HFFc6 (cell line): ENCODE measurements around the gene AGBL5. TPM values are rescaled to one million over a fixed set of nuclear protein-coding genes. Genes with fewer than 3 reads are reported as not detected.

Source experiments
- DNase-seq: peaks from one replicate; pipeline ENCODE4 v3.0.0-alpha.2; 2018
- H3K27ac Mint-ChIP-seq: 2 replicates; pipeline ENCODE4 v1.8.0; 2020; ENCODE audit warnings: mild to moderate bottlenecking, mixed read lengths
- H3K27me3 Mint-ChIP-seq: 2 replicates; pipeline ENCODE4 v1.8.0; 2021; ENCODE audit warnings: mild to moderate bottlenecking, moderate library complexity, mixed read lengths; ENCODE audit not compliant: insufficient read depth
- H3K36me3 Mint-ChIP-seq: 2 replicates; pipeline ENCODE4 v1.8.0; 2021; ENCODE audit warnings: low read depth, mixed read lengths
- H3K4me1 Mint-ChIP-seq: 2 replicates; pipeline ENCODE4 v1.8.0; 2020; ENCODE audit warnings: low read depth, mixed read lengths
- H3K4me3 Mint-ChIP-seq: 2 replicates; pipeline ENCODE4 v1.8.0; 2020; ENCODE audit warnings: mild to moderate bottlenecking, moderate library complexity, mixed read lengths
- H3K9me3 Mint-ChIP-seq: 2 replicates; pipeline ENCODE4 v1.8.0; 2020; ENCODE audit warnings: mild to moderate bottlenecking, mixed read lengths
- CTCF ChIP-seq: fragments of 200-600 bp; sonication (generic); IDR thresholded peaks from 2 replicates; pipeline ENCODE4 v1.5.0; 2021; ENCODE audit warnings: antibody characterized with exemption, mild to moderate bottlenecking
- total RNA-seq, 6 experiments: library from RNA; stranded (reverse); fragmentation: NEBNext Ultra II Directional; extraction: Animal tissue kit (Norgen Biotek cat#: 25700); gene quantifications; 2 replicates in 1 of 6; 3 replicates in 5 of 6; pipeline ENCODE4 v1.2.3, GENCODE V29; 2021

Gene AGBL5
- total RNA-seq, 6 experiments from 2014 or later = 23.5 to 31.4 (median 28.6) TPM

DNA sequence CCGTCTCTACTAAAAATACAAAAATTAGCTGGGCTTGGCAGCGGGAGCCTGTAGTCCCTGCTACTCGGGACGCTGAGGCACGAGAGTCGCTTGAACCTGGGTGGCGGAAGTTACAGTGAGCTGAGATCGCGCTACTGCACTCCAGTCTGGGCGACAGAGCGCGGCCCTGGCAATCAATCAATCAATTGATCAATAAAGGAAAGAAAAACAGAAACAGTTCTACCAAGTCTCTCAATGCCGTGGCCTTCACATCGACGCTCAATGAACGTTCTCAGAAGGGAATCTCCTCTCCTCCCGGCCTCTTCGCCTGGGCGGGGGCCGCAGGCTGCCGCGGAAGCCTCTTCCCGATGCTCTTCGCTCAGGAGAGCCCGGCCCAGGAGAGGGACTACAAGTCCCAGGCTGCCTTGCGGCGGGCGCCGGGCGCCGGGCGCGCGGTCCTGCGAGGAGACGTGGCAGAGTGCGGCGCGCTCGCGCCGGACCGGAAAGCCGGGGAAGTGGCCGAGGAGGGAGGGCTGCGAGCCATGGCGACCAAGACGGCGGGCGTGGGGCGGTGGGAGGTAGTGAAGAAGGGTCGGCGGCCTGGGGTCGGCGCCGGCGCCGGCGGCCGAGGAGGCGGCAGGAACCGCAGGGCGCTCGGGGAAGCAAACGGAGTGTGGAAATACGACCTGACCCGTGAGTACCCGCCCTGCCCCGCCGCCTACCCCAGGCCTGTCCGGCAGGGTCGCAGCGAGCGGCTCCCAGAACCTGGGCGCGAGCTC, 18.8 kb upstream of the AGBL5 start, which contains the start of gene TMEM214:
TSS of gene TMEM214 (plus strand) at position 471 of the 758 bp plus-strand sequence. CDS start at position 522, 51 bp downstream.
- peaks cover 66% of the 10 kb centered on the region for H3K36me3 Mint-ChIP-seq
- peak within 1 kb of the TSS; percentile 89 for H3K27ac Mint-ChIP-seq
- H3K27me3 Mint-ChIP-seq = peaks cover 9% of the 10 kb centered on the region
- no peak; the same call in 1 of the 2 replicates for TF ChIP-seq CTCF
- peaks cover 50% of the 10 kb centered on the region for H3K4me1 Mint-ChIP-seq
- H3K4me3 Mint-ChIP-seq = peak within 1 kb of the TSS; percentile 94
- no peaks in the 10 kb centered on the region for H3K9me3 Mint-ChIP-seq
- DNase-seq = peak; percentile 82

- H3K4me3 Mint-ChIP-seq = peak overlapping the region; percentile 94
- H3K9me3 Mint-ChIP-seq = no peaks in the 10 kb centered on the region
- TF ChIP-seq CTCF = no peak
- peaks cover 50% of the 10 kb centered on the region for H3K4me1 Mint-ChIP-seq
- H3K36me3 Mint-ChIP-seq = peaks cover 66% of the 10 kb centered on the region
- DNase-seq = no peak
- peak overlapping the region; percentile 89 for H3K27ac Mint-ChIP-seq
- peaks cover 9% of the 10 kb centered on the region for H3K27me3 Mint-ChIP-seq
These were observed 18.1 kb upstream of the AGBL5 start for GRCh38 chr2:27033253-27033852.

- Mint-ChIP-seq H3K27ac (no peak overlapping the region), H3K36me3 (peaks cover 53% of the 10 kb centered on the region), H3K9me3 (no peaks in the 10 kb centered on the region), H3K4me1 (peaks cover 41% of the 10 kb centered on the region), H3K27me3 (peaks cover 2% of the 10 kb centered on the region), H3K4me3 (no peak overlapping the region)
- DNase-seq = no peak
- no peak for TF ChIP-seq CTCF
These were observed 13.5 kb upstream of the AGBL5 start for GRCh38 chr2:27038012-27038411.

- H3K9me3 Mint-ChIP-seq = no peaks in the 10 kb centered on the region
- no peak overlapping the region for H3K4me3 Mint-ChIP-seq
- H3K36me3 Mint-ChIP-seq = peaks cover 46% of the 10 kb centered on the region
- DNase-seq = no peak
- TF ChIP-seq CTCF = no peak
- H3K4me1 Mint-ChIP-seq = peaks cover 40% of the 10 kb centered on the region
- H3K27ac Mint-ChIP-seq = no peak overlapping the region
- peaks cover 2% of the 10 kb centered on the region for H3K27me3 Mint-ChIP-seq
These were observed 12.7 kb upstream of the AGBL5 start for GRCh38 chr2:27038631-27039339.

DNA sequence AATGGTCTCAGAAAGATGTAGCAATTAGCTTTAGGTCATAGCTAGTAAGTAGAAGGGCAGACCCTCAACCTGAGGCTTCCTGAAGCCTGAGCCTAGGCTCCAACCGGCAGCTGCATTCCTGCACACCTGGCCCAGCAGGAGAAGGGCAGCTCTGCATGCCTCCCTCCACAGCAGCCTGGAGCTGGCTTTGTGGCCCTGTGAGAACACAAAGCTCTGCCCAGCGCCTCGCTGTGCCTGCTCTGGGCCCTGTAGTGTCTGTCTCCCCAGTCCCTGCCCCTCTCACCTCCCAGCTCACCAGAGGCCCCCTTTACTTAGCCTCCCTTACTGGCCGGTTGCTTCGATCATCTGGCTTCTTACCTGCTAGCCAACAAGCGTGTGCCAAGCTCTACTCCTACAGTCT, 12.0 kb upstream of the AGBL5 start:
- H3K4me3 Mint-ChIP-seq = no peak overlapping the region
- DNase-seq = no peak
- peaks cover 40% of the 10 kb centered on the region for H3K36me3 Mint-ChIP-seq
- H3K9me3 Mint-ChIP-seq = no peaks in the 10 kb centered on the region
- peaks cover 33% of the 10 kb centered on the region for H3K4me1 Mint-ChIP-seq
- peaks cover 2% of the 10 kb centered on the region for H3K27me3 Mint-ChIP-seq
- H3K27ac Mint-ChIP-seq = no peak overlapping the region
- TF ChIP-seq CTCF = no peak
